Tibial nerve (tissue), 3 donors: Measurements from ENCODE around the gene POU2F2.

Source experiments
- POLR2A ChIP-seq, 2 donors: fragments of 450-650 bp; IDR thresholded peaks; one replicate each; pipeline ENCODE4 v1.6.1; 2017; ENCODE audit warnings: antibody characterized with exemption in 2 of 2, mild to moderate bottlenecking in 2 of 2, moderate library complexity in 2 of 2
- TF ChIP-seq, protein P1 (sequence below), 5 experiments: fragments of 200-600 bp in 3 of 5; fragments of 450-650 bp in 2 of 5; sonication (generic) in 3 of 5; IDR thresholded peaks; one replicate each; pipeline ENCODE4 v1.5.1; 2016 to 2019; ENCODE audit warnings: antibody characterized with exemption in 5 of 5, mild to moderate bottlenecking in 3 of 5, moderate library complexity in 2 of 5

DNA sequence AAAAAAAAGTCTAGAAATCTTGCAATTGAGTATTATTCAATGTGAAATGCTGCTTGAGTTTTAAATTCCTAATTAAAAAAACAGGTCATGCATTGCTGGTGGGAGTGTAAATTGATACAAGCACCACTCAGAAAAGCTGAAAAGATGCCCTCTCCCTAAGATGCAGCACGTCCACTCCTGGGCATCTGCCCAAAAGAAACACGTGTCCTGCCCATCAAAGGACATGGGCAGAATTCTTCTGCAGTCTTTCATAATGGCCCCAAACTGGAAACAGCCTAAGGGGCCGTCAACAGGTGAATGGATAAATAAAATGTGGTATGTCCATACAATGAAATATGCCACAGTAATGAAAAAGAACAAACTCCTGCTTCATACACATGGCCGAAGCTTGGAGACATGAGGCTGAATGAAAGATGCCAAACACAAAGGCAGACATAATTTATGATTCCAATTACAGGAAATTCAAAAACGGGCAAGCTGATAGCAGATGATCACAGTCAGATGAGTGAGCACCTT, 7.8 kb downstream of the POU2F2 start:
- TF ChIP-seq, protein P1, sequence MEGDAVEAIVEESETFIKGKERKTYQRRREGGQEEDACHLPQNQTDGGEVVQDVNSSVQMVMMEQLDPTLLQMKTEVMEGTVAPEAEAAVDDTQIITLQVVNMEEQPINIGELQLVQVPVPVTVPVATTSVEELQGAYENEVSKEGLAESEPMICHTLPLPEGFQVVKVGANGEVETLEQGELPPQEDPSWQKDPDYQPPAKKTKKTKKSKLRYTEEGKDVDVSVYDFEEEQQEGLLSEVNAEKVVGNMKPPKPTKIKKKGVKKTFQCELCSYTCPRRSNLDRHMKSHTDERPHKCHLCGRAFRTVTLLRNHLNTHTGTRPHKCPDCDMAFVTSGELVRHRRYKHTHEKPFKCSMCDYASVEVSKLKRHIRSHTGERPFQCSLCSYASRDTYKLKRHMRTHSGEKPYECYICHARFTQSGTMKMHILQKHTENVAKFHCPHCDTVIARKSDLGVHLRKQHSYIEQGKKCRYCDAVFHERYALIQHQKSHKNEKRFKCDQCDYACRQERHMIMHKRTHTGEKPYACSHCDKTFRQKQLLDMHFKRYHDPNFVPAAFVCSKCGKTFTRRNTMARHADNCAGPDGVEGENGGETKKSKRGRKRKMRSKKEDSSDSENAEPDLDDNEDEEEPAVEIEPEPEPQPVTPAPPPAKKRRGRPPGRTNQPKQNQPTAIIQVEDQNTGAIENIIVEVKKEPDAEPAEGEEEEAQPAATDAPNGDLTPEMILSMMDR (IDR thresholded peaks at IDR 0.05), result no peak
- TF ChIP-seq POLR2A (IDR thresholded peaks at IDR 0.05), result no peak
